Calu3 (cell line): ENCODE results near the gene CDKAL1. TPM values are rescaled to one million over a fixed set of nuclear protein-coding genes. Genes with fewer than 3 reads are reported as not detected.

Experiments
- BruUV-seq: library from RNA; stranded (reverse); fragments of 400-500 nt; replicated peaks from 2 replicates; lab custom pipeline; 2021; lab: Mats Ljungman, UMichigan
- CTCF ChIA-PET: fragments of 300-600 bp; sonication (Branson Sonifier 250); formaldehyde crosslinking; loops from one replicate; lab custom pipeline; 2022; ENCODE audit warnings: antibody characterized with exemption; lab: Charles Lee
- DNase-seq: peaks from one replicate; pipeline ENCODE4 v3.0.0; 2022
- H3K27ac Mint-ChIP-seq: one replicate; pipeline ENCODE4 v1.8.0; 2022; ENCODE audit warnings: mixed read lengths; ENCODE audit not compliant: unreplicated experiment
- H3K27me3 Mint-ChIP-seq: one replicate; pipeline ENCODE4 v1.8.0; 2022; ENCODE audit warnings: mixed read lengths; ENCODE audit not compliant: unreplicated experiment
- H3K36me3 Mint-ChIP-seq: one replicate; pipeline ENCODE4 v1.8.0; 2022; ENCODE audit warnings: mild to moderate bottlenecking, moderate library complexity, mixed read lengths; ENCODE audit not compliant: insufficient read depth, unreplicated experiment
- H3K4me1 Mint-ChIP-seq: one replicate; pipeline ENCODE4 v1.8.0; 2022; ENCODE audit warnings: mild to moderate bottlenecking, low read depth, mixed read lengths; ENCODE audit not compliant: unreplicated experiment
- H3K4me3 Mint-ChIP-seq: one replicate; pipeline ENCODE4 v1.8.0; 2022; ENCODE audit warnings: mild to moderate bottlenecking, low read depth, moderate library complexity, mixed read lengths; ENCODE audit not compliant: unreplicated experiment
- H3K9me3 Mint-ChIP-seq: one replicate; pipeline ENCODE4 v1.8.0; 2022; ENCODE audit warnings: low read depth, mixed read lengths; ENCODE audit not compliant: unreplicated experiment
- intact Hi-C: fragments of 100-400 bp; cut with micrococcal nuclease; formaldehyde crosslinking; loops from one replicate; pipeline ENCODE4 v1.10.0; 2022; ENCODE audit not compliant: unreplicated experiment
- total RNA-seq: library from RNA; stranded (reverse); gene quantifications from 2 replicates; pipeline ENCODE4 v1.2.3, GENCODE V29; 2022
- TF ChIP-seq, protein P1 (sequence below): fragments of 200-600 bp; IDR thresholded peaks from one replicate; pipeline ENCODE4 v1.8.0; 2022; ENCODE audit warnings: antibody characterized with exemption; ENCODE audit not compliant: unreplicated experiment

The CDKAL1 gene
- total RNA-seq, 1 experiment from 2014 or later, result 39.6 TPM

GRCh38 chr6:21164768-21165326 lies 630.6 kb downstream of the CDKAL1 start:
- TF ChIP-seq, protein P1, sequence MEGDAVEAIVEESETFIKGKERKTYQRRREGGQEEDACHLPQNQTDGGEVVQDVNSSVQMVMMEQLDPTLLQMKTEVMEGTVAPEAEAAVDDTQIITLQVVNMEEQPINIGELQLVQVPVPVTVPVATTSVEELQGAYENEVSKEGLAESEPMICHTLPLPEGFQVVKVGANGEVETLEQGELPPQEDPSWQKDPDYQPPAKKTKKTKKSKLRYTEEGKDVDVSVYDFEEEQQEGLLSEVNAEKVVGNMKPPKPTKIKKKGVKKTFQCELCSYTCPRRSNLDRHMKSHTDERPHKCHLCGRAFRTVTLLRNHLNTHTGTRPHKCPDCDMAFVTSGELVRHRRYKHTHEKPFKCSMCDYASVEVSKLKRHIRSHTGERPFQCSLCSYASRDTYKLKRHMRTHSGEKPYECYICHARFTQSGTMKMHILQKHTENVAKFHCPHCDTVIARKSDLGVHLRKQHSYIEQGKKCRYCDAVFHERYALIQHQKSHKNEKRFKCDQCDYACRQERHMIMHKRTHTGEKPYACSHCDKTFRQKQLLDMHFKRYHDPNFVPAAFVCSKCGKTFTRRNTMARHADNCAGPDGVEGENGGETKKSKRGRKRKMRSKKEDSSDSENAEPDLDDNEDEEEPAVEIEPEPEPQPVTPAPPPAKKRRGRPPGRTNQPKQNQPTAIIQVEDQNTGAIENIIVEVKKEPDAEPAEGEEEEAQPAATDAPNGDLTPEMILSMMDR, result no peak
- intact Hi-C loops, result no loop called here
- CTCF ChIA-PET, result no interaction called here
- no TSS peak for BruUV-seq
- H3K27ac Mint-ChIP-seq, result no peak overlapping the region
- DNase-seq, result no peak
- no peak overlapping the region for H3K4me3 Mint-ChIP-seq
- no peaks in the 10 kb centered on the region for H3K9me3 Mint-ChIP-seq
- no peaks in the 10 kb centered on the region for H3K27me3 Mint-ChIP-seq
- peaks cover 16% of the 10 kb centered on the region for H3K4me1 Mint-ChIP-seq
- no peaks in the 10 kb centered on the region for H3K36me3 Mint-ChIP-seq

DNA sequence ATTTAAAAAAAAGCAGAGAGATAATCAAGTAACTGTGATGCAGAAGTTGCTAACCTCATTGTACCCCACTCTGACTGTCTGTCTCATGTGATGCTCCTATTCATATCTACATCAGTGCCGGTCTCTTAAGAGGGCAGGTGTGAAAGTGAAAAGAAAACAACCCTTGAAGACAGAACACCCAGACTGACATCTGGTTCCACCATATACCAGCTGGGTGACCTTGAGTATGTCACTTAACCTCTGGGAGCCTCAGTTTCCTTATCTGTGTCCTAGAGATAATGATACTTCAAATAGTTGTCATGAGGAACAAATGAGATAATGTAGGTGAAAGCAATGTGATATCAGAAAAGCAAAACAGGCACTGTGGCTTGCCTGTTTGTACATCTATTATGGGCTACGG lies 632.5 kb downstream of the CDKAL1 start:
- Mint-ChIP-seq H3K27ac (no peak overlapping the region), H3K36me3 (no peaks in the 10 kb centered on the region), H3K4me1 (peaks cover 16% of the 10 kb centered on the region), H3K27me3 (no peaks in the 10 kb centered on the region), H3K4me3 (no peak overlapping the region), H3K9me3 (no peaks in the 10 kb centered on the region)
- intact Hi-C loops, result no loop called here
- no peak for DNase-seq
- BruUV-seq, result no TSS peak
- TF ChIP-seq, protein P1, result no peak
- CTCF ChIA-PET, result no interaction called here

GRCh38 chr6:21167790-21168189 lies 633.5 kb downstream of the CDKAL1 start:
- Mint-ChIP-seq H3K27me3 (no peaks in the 10 kb centered on the region), H3K4me1 (peaks cover 16% of the 10 kb centered on the region), H3K9me3 (no peaks in the 10 kb centered on the region), H3K36me3 (no peaks in the 10 kb centered on the region), H3K4me3 (no peak overlapping the region), H3K27ac (no peak overlapping the region)
- TF ChIP-seq, protein P1, result no peak
- CTCF ChIA-PET, result no interaction called here
- intact Hi-C loops, result no loop called here
- DNase-seq, result no peak
- no TSS peak for BruUV-seq

- BruUV-seq, result no TSS peak
- TF ChIP-seq, protein P1, result no peak
- Mint-ChIP-seq H3K27me3 (no peaks in the 10 kb centered on the region), H3K9me3 (no peaks in the 10 kb centered on the region), H3K4me3 (no peak overlapping the region), H3K36me3 (no peaks in the 10 kb centered on the region), H3K4me1 (no peaks in the 10 kb centered on the region), H3K27ac (no peak overlapping the region)
- CTCF ChIA-PET, result no interaction called here
- DNase-seq, result no peak
- intact Hi-C loops, result no loop called here
Measured at GRCh38 chr6:21171801-21172200, 637.5 kb downstream of the CDKAL1 start.
